ENCODE data around the gene CEBPA. TPM values are rescaled to one million over a fixed set of nuclear protein-coding genes. Genes with fewer than 3 reads are reported as not detected.

Gene CEBPA
- total RNA-seq, 4 donors from 2014 or later = 27.1 to 33.5 (median 31.5) TPM

DNA sequence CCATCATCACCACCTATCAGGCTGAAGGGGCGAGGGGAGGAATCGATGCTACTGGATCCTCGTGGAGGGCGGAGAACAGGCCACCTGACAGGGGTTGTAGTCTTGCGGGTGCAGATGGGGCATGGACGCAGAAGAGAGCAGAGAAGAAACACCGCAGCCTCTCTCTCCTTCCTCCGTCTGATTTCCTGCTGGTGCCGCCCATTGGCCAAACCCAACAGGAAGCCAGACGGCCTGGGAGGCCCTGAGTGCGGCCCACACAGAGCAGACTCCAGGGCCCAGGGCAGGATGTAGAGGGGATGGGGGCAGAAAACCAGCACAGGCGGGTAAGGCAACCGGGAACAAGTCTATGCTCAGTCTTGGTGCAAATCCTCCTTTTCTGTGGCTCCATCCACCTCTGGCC, 15.4 kb downstream of the CEBPA start:
- Histone ChIP-seq H3K9me3 (peaks cover 0 to 10% (median 0%) of the 10 kb centered on the region in 3 donors), H3K27ac (no peak overlapping the region), H3K4me3 (no peak overlapping the region), H3K36me3 (no peaks in the 10 kb centered on the region), H3K4me1 (peaks cover 14 to 27% (median 19%) of the 10 kb centered on the region in 3 donors), H3K27me3 (no peaks in the 10 kb centered on the region)
- TF ChIP-seq POLR2A (IDR thresholded peaks at IDR 0.05) = no peak
- TF ChIP-seq, protein P1, sequence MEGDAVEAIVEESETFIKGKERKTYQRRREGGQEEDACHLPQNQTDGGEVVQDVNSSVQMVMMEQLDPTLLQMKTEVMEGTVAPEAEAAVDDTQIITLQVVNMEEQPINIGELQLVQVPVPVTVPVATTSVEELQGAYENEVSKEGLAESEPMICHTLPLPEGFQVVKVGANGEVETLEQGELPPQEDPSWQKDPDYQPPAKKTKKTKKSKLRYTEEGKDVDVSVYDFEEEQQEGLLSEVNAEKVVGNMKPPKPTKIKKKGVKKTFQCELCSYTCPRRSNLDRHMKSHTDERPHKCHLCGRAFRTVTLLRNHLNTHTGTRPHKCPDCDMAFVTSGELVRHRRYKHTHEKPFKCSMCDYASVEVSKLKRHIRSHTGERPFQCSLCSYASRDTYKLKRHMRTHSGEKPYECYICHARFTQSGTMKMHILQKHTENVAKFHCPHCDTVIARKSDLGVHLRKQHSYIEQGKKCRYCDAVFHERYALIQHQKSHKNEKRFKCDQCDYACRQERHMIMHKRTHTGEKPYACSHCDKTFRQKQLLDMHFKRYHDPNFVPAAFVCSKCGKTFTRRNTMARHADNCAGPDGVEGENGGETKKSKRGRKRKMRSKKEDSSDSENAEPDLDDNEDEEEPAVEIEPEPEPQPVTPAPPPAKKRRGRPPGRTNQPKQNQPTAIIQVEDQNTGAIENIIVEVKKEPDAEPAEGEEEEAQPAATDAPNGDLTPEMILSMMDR (IDR thresholded peaks at IDR 0.05) = no peak
- intact Hi-C loops (cut with DNase I) = no loop called here
- DNase-seq = no peak
- 62 to 83% methylated on average over 11 to 13 of the region's 13 CpGs for WGBS, 2 donors

DNA sequence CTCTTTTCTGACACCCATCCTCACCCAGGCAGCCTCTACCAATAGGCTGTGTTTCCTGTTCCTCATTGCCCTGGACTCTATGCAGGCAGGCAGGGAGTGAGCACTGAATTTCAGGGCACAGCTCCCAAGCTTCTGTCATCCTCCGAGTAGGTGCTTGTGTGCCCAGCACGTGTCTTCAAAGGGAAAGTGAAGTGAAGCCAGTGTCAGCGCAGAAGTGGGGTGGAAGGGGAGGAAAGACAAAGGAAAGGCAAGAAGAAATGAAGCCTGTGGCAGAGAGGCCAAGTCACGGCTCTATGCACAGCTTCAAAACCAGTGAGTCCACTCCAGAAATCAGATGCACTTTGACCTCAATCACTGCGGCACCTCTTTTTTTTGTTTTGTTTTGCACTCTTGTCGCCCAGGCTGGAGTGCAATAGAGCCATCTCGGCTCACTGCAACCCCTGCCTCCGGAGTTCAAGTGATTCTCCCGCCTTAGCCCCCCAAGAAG, 16.9 kb downstream of the CEBPA start:
- intact Hi-C loops (cut with DNase I) = no loop called here
- Histone ChIP-seq H3K4me3 (no peak overlapping the region), H3K27me3 (no peaks in the 10 kb centered on the region), H3K36me3 (no peaks in the 10 kb centered on the region), H3K9me3 (peaks cover 0 to 10% (median 0%) of the 10 kb centered on the region in 3 donors), H3K27ac (no peak overlapping the region), H3K4me1 (peaks cover 10 to 27% (median 17%) of the 10 kb centered on the region in 3 donors)
- 77 to 90% methylated on average over 5 to 8 of the region's 9 CpGs for WGBS, 2 donors
- TF ChIP-seq POLR2A (IDR thresholded peaks at IDR 0.05) = no peak
- TF ChIP-seq, protein P1 (IDR thresholded peaks at IDR 0.05) = no peak
- DNase-seq = no peak

DNA sequence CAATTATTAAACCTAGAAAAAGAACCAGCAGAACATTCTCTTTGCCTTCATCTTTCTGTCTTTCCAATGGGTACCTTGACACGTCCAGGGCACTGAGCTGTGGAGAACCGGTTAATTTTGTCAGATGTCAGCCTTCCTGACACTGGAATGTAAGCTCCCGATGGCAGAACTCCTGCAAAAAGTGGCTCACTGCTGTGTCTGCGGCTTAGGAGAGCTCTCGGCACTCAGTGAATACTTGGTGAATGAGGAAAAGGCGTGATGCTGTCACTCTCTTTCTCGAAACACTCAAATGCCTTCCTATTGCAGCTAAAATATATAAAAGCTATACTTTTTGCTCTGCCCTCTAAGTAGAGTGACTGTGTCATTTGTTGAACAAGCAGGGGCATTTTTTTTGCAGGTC, 17.6 kb downstream of the CEBPA start:
- Histone ChIP-seq H3K4me1 (peaks cover 10 to 27% (median 11%) of the 10 kb centered on the region in 3 donors), H3K27me3 (no peaks in the 10 kb centered on the region), H3K4me3 (no peak overlapping the region), H3K36me3 (no peaks in the 10 kb centered on the region), H3K9me3 (peaks cover 0 to 10% (median 0%) of the 10 kb centered on the region in 3 donors), H3K27ac (no peak overlapping the region)
- 64 to 80% methylated on average over 7 of the region's 7 CpGs for WGBS, 2 donors
- intact Hi-C loops (cut with DNase I) = no loop called here
- DNase-seq = no peak
- TF ChIP-seq, protein P1 (IDR thresholded peaks at IDR 0.05) = no peak
- TF ChIP-seq POLR2A (IDR thresholded peaks at IDR 0.05) = no peak

DNA sequence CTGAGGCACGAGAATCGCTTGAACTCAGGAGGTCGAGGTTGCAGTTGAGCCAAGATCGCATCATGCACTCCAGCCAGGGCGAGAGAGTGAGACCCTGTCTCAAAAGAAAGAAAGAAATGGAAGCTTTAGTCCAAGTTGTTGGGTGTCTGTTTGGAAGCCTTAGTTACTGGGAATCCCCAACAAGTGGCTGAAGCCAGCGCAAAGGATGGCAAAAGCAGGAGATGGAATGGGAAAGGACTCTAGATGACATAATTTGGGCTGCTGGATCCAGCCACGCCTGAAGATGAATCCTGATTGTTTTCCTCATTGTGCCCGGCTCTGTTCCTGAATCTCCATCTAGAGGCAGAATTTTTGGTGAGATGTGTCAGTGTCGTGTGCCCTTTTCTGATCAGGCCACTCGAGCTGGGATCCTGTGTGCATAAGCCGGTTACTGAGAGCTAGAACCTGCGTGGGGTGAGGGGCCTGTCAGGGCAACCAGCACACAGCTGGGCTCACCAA, 18.1 kb downstream of the CEBPA start:
- intact Hi-C loops (cut with DNase I) = no loop called here
- Histone ChIP-seq H3K27me3 (no peaks in the 10 kb centered on the region), H3K27ac (no peak overlapping the region), H3K36me3 (no peaks in the 10 kb centered on the region), H3K4me1 (peaks cover 10 to 23% (median 11%) of the 10 kb centered on the region in 3 donors), H3K4me3 (no peak overlapping the region), H3K9me3 (peaks cover 0 to 10% (median 0%) of the 10 kb centered on the region in 3 donors)
- 89% methylated on average over 6 to 8 of the region's 12 CpGs for WGBS, 2 donors
- TF ChIP-seq, protein P1 (IDR thresholded peaks at IDR 0.05) = no peak
- TF ChIP-seq POLR2A (IDR thresholded peaks at IDR 0.05) = no peak
- no peak for DNase-seq

DNA sequence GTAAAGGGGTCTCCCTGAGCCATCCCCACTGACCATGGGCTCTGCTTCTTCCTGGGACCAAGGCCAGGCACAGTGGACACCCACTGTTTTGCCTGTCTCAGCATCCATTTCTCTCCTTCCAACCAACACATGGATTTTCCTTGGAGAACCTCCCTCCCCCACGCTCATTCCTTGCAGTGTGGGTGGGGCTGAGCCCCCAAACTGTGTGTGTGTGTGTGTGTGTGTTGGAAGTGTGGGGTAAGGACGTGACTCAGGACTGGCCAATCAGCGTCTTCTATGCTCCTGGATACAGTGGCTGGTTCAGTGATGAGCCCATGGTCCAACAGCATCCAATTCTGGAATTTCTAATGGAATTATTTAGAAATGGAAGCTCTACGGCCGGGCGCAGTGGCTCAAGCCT, 18.7 kb downstream of the CEBPA start:
- no peak for TF ChIP-seq POLR2A (IDR thresholded peaks at IDR 0.05)
- WGBS, 2 donors = 94% methylated on average over 3 to 6 of the region's 6 CpGs
- no peak overlapping the region for H3K27ac ChIP-seq

More for the DNA sequence above, 18.7 kb downstream of the CEBPA start:
- H3K4me3 ChIP-seq = no peak overlapping the region
- no peaks in the 10 kb centered on the region for H3K36me3 ChIP-seq
- peaks cover 0 to 7% (median 0%) of the 10 kb centered on the region in 3 donors for H3K9me3 ChIP-seq
- no peak for DNase-seq
- intact Hi-C loops (cut with DNase I) = no loop called here
- no peaks in the 10 kb centered on the region for H3K27me3 ChIP-seq
- peaks cover 10 to 23% (median 11%) of the 10 kb centered on the region in 3 donors for H3K4me1 ChIP-seq

All from esophagus squamous epithelium (tissue), 5 donors.